ENCODE results near the gene WNT9B.

- no peak for TF ChIP-seq TAF1 (IDR thresholded peaks at IDR 0.05; ENCODE audit: low read depth)
- no peak for TF ChIP-seq YY1 (IDR thresholded peaks at IDR 0.05; ENCODE audit: low read depth)
- TF ChIP-seq MAX (IDR thresholded peaks at IDR 0.05), result no peak
- TF ChIP-seq CREB1 (IDR thresholded peaks at IDR 0.05; ENCODE audit: low read depth), result no peak
- no peak for TF ChIP-seq NFIC (IDR thresholded peaks at IDR 0.05)
- no peak for TF ChIP-seq EP300 (IDR thresholded peaks at IDR 0.05; ENCODE audit: borderline replicate concordance)
- TF ChIP-seq RAD21 (IDR thresholded peaks at IDR 0.05; ENCODE audit: low read depth), result no peak
- no peak for TF ChIP-seq REST (IDR thresholded peaks at IDR 0.05; ENCODE audit: low read depth)
- no peak for TF ChIP-seq FOXM1 (IDR thresholded peaks at IDR 0.05; ENCODE audit: borderline replicate concordance, low read depth)
- TF ChIP-seq TCF12 (IDR thresholded peaks at IDR 0.05; ENCODE audit: low read depth), result no peak
- TF ChIP-seq EGR1 (IDR thresholded peaks at IDR 0.05), result no peak
- TF ChIP-seq TEAD4 (IDR thresholded peaks at IDR 0.05), result no peak
- TF ChIP-seq CEBPB (IDR thresholded peaks at IDR 0.05), result no peak
These were observed 45.6 kb downstream of the WNT9B start for GRCh38 chr17:46896991-46897390.

Data from Ishikawa (cell line).